Stimulated activated CD4-positive, alpha-beta T cell treated with anti-CD3 and anti-CD28 coated beads, TNF-alpha, amount 100 ng/mL, for 24 hours (primary cell): ENCODE measurements around the gene CDKN3.
A peak's percentile ranks its signal among the peaks of the same experiment; 100 is the strongest.
"Not testable (repeated sequence)": the region's sequence is repeated elsewhere in the genome, so short reads cannot be mapped to it uniquely, and the experiment has no call there.

Experiments
- DNase-seq, 3 experiments: peaks; one replicate each; pipeline ENCODE4 v3.0.0-alpha.2; 2020; ENCODE audit warnings: low read depth in 3 of 3

Gene CDKN3

DNA sequence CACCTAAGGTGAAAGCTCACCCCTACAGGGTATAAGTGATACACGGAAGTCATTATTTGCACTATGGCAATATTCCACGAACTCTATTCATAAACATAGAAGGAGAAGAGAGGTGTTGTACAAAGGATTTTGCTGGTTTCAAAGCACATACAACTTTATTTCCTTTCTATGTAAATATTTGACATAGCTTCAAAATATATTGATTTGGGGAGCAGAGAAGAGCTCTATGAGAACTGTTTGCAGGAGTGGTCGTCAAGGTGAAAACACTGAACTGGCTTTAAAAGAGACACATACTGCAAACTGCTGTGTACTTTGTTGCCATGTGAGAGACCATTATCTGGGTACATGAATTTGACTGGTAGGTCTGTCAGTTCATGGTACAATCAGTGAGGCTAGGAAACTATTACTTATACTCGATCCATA lies 27.7 kb downstream of the CDKN3 start:
- DNase-seq = no peak

DNA sequence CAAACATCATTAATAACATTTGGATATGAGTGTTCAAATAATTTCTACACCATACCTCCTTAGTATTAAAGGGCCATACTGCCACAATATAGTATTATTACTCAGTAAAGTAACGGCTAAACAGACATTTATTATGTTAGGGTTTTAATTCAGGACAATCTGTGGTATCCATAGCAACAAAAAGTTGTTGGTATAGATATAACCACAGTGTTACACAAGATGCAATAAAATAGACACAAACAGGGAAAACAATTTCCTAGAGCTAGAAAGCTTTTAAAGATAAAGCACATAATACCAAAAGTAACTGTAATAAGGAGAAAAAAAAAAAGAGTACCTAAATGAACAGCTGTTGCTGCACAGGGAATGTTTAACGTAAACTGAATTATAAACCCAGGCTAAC lies 28.3 kb downstream of the CDKN3 start:
- no peak for DNase-seq

DNA sequence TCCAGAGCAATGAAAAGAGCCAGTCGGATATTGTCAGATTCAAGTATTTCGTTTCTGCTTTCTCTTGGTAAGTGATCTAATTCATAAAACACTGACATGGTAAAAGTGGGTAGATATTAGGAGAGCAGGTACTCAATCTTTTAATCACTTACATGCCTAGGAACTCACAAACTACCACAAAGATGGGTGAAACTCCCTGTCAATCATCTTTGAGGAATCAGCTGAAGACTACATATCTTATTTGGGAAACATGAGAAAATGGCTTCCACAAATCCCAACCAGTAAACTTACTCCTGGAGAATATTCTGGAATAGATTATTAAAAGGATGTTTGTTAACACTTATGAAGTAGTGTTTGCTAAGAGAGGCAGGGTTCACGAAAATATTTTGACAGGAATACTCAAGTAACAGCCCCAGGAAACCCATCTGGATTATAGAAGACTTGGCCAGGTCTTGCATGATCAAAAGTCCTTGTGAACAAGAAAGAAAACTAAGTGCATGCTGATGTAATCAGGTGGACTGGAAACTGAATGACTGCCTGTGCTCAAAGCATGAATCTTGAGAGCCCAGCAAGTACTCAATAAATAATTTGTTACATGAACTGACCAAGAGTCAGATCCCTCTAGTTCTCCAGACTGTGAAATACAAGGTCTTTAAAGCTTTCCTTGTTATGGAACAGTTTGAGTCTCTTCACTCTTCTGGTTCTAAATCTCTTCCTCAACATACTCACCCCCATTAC lies 28.9 kb downstream of the CDKN3 start:
- no peak for DNase-seq

DNA sequence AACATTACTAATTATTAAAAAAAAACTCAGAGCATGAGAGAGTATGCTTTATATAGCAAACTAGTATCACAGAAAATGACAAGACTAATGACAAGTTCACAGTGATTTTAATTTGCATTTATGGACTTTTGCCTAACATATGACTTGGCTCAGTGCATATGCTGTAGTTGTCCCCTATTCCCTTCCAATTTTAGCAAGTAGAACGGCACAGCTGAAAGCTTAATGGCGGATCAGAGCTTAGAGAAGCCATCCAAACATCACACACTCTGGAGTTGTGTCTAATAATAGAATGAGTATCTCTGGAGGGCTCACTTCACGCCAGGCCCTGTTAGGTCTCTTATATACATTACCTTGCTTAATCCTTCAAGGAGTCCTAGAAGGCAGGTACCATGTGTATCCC lies 31.1 kb downstream of the CDKN3 start:
- DNase-seq = no peak

DNA sequence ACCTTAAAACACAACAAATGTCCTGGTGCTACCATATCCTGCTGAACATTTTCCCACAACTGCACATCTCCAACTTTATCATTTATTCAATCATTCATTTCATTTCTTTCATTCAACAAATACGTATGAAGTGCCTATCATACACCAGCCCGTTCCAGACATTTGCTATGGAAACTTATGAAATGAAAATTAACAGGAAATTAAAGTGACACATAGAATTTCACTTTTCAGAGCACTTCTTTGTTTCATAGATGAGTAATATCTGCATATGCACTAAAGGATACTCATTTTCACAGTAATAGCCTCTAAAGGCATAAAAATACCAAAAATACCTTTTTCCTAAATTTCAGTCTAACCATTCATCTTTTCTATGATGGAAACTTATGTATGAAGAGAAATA lies 31.7 kb downstream of the CDKN3 start:
- no peak for DNase-seq

DNA sequence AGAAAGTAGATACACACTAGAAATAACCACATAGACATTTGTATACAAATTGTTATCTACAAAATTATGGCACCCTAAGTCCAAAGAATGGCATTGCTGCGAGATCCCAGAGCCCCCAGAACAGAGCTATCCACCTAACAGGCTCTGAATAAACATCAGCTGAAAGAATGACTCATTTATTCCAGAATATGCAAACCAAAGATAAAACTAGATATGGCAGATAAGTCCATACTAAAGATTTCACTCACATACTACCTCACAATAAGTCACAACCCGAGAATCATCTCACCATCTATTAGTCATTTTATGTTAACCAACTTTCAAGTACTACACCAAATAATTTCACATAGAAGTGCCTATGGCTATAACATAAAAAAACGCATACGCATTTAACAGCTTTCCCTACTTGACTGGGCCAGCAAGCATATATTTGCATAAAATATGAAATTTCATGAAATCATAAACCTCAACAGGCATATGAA lies 38.7 kb downstream of the CDKN3 start:
- DNase-seq = peak in 1 of 3 experiments; percentile 3

DNA sequence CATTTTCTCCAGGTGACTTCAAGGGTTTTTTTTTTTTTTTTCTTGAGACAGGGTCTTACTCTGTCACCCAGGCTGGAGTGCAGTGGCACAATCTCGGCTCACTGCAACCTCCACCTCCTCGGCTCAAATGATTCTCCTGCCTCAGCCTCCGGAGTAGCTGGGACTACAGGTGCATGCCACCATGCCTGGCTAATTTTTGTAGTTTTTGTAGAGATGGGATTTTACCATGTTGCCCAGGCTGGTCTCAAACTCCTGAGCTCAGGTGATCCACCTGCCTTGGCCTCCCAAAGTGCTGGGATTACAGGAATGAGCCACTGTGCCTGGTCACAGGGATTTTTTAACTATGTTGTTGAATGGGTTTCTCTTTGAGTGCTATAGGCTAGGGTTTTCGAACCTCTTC lies 41.1 kb downstream of the CDKN3 start:
- not testable (repeated sequence) for DNase-seq

DNA sequence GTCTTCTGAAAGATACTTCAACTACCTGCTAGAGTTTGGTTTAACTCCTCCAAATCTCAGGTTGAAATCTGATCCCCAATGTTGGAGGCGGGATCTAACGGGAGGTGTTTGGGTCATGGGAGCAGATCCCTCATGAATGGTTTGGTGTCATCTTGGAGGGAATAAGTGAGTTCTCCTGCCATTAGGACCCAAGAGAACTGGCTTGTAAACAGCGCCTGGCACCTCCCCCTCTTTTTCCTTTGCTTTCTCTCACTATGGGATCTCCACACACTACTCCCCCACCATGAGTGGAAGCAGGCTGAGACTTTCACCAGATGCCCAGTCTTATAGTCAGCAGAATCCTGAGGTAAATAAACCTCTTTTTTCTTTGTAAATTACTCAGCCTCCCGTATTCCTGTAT lies 41.9 kb downstream of the CDKN3 start:
- DNase-seq = no peak

DNA sequence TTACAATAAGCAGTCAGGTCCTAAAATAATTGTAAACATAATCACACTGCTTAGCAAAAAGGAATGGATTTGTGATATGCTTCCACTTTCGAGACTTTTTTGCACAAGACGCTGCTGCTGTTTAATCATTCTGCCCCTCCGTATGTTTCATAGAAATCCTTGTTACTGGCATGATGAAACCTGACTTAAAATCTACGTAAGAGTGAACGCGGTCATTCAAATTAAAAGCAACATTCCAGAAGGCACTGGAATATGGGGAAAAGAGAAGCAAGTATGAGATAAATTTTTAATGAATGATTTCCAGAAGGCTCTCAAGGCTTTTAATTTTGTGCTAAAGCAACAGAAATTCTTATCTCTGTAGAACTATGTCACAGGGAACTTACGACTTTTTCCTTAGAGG lies 43.2 kb downstream of the CDKN3 start:
- no peak for DNase-seq

DNA sequence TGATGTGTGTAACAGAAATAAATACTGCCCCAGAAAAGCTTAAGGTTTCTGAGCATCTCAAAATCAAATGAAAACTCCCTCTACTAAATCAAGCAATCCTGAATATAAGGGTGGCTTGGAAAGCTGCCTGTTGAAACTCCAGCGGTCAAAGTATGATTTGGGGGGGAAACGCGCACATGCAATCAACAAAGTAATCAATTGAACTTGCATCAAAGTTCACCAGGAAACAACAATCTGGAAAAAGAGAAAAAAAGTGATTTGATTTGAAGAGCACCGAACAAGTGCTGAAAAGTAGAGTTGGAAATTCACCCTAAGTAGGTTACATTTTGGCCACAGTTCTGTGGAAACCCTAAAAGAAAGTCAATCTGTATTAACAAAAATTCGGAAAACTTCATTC lies 43.7 kb downstream of the CDKN3 start:
- no peak for DNase-seq

DNA sequence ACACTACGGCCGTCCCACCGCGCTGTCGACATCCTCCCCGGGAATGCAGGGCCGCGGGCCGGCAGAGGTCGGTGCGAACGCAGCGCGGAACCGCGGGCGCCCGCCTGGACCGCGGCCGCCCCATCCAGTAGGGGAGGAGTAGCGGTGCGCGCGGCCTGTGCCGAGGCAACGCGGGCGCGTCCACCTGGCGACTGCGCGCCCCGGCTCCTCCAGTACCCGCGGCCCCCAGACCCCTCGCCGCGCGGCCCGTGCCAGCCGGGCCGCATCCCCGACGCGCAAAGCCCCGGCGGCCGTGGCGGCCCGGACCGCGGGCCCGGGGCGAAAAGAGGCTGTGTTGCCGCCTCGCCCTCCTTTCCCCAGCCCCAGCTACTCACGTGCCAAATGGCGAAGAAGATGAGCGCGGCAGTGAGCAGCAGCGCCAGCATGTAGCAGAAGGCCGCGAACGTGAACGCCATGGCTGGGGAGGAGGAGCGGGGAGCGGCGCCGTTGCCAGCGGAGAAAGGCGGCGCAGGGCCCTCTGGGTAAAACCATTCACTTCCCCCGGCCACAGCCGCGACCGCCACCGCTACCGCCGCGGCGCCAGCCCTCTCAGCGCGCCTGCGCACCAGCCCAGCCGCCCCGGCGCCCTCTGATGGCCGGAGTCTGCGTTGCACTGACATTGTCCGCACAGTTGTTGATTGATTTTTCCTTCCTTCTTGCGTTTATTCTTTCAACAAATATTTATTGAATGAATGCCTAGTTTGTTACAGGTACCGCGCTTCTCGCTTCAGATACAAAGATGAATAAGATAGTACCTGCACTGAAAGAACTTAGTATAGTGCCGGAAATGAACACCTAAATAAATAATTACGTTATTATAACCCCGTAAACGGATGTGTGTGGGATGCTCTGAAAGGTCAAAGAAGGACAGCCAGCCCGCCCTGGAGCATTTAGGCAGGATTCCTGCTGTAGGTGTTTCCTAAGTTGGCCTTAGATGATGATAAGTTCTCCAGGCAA lies 44.4 kb downstream of the CDKN3 start, which contains the start of gene CNIH1:
Gene CNIH1, minus strand, starts transcription at position 502 of the 996 bp plus-strand sequence. Its CDS starts 47 bp downstream, at position 455.
- peak; percentile 84 to 89 (median 84) for DNase-seq

DNA sequence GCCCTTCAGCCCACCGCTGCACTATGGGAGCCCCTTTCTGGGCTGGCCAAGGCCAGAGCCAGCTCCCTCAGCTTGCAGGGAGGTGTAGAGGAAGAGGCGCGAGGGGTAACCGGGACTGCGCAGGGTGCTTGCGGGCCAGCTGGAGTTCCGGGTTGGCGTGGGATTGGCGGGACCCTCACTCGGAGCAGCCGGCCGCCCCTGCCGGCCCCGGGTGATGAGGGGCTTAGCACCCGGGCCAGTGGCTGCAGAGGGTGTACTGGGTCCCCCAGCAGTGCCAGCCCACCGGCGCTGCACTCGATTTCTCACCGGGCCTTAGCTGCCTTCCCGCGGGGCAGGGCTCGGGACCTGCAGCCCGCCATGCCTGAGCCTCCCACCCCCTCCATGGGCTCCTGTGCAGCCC lies 46.2 kb downstream of the CDKN3 start:
- not testable (repeated sequence) for DNase-seq

DNA sequence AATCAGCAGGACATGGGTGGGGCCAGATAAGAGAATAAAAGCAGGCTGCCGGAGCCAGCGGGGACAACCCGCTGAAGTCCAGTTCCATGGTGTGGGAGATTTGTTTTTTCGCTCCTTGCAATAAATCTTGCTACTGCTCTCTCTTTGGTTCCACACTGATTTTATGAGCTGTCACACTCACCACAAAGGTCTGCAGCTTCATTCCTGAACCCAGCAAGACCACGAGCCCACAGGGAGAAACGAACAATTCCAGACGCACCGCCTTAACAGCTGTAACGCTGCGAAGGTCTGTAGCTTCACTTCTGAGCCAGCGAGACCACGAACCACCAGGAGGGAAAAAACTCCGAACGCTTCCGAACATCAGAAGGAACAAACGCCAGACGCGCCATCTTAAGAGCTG lies 47.2 kb downstream of the CDKN3 start:
- DNase-seq = no peak

DNA sequence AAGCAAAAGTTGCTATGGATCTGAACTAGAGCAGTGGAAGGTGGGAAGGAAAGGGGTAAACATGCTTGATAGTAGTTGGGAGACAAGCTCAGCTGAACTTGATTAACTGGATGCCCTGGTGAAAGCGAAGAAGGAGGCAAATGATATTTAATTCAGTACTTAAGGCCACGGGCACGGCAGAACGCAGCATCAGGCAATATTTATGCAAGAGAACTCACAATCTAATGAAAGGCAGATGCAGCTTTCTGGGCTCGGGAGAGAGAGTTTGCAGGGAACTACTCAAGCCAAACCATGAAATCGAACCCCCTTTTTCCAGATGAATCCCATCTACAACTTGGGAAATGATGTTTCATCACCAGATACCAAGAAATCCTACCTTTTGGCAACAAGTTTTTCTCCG lies 47.9 kb downstream of the CDKN3 start:
- DNase-seq = no peak

DNA sequence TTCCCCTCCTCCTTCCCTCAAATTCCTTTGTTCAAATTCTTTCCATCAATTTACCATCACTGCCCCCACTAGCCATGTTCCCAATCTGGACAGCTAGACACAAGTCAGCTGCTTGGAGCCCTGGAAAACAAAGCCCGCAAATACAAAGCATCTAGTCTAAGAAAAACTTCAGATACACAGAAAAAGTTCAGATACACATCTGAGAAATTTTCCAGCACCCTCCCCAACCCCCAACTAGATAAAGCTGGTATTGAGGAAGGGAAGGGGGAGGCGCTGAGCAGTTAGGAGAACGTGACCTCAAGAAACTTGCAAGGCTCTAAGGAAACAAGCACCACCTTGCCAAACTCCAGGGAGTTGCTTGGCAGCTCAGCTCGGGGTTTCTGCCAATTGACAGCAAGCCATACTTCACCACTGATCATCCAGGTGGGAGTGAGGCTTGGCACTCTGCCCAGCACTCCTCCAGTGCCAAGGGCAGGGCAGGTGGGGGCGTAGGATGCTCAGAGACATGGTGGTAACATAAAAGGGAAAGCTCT lies 49.4 kb downstream of the CDKN3 start:
- DNase-seq = no peak

DNA sequence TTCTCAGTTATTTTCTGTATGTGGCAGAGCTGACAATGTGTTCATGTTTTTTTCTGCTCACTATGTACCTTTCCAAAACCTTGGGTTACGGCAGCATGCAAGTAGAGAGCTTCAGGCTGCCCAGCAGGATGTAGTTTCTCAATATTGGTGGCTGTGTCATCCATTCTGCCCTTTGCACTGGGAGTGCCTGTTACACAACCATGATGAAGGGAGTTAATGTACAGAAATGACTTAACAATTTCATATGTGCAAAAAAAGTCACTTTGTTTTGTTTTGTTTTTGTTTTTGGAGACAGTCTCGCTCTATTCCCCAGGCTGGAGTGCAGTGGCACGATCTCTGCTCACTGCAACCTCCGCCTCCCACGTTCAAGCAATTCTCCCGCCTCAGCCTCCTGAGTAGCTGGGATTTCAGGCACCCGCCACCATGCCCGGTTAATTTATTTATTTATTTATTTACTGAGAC lies 50.5 kb downstream of the CDKN3 start:
- DNase-seq = no peak

DNA sequence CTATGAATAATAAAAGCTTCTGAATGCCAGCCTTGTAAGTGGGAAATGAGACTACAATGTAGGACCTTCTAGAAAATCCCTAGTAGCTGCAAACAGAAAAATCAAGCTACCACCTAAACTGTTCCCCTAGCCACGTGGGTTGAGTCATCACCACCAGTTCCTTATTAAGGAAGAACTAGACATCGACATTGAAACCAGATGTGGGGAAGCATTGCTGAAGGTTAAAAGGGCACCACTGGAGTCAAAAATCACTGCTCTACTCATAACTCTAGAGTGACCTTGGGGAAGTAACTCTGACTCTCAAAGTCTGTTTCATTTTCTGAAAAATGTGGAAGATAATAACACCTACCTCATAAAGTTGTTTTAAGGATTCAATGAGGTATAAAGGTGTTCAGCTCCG lies 53.7 kb downstream of the CDKN3 start:
- no peak for DNase-seq

DNA sequence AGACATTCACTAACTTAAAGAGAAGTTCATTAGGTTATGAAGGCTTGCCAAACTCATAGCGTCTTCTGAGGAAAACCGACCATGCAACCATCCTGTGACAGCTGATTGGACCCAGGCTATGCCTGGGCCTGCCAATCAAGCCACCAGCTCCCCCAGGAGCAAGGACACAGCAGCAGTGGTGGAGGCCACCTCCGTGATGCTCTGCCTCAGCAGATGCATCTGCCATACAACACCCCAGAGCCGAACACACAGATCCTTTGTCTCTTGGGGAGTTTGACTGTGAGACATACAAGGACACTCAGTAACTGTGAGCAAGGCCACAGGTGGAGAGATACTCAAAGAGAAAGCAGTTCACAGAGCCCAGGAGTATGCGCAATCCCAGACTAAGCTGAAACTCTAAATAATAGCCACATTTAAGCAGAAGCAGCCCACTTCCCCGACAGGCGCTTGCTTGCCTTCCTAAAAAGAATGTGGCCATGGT lies 54.4 kb downstream of the CDKN3 start:
- no peak for DNase-seq

DNA sequence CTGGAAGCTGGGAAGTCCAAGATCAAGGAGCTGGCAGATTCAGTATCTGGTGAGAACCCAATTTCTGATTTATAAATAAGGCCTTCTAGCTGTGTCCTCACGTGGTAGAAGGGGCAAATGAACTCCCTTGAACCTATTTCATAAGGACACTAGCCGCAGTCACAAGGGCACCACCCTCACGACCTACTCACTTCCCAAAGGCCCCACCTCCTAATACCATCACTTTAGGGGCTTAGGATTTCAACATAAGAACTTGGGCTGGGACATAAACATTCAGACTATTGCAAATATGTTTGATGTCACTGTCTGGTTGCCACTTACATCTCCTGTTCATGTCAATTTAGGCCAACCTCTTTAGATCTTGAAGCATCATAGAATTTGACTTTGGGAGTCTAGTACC lies 55.2 kb downstream of the CDKN3 start:
- no peak for DNase-seq

DNA sequence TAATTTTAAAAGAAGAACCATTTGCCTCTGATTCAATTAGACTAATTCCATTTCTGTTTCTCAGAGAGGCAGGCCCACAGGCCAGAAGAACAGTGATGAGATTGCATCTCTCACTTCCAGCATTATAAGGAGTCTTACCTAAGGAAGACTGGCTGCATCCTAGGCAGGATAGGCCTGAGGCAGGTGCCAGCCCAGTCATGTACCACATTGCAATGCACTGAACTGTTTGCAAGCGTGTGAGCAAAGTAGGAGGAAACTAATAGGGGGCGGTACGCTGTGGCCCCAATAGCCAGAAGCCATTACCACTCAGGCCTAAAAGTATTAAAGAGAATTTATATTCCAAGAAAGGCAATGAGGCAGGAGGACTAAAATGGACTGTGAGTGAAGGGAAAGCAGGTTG lies 56.4 kb downstream of the CDKN3 start:
- no peak for DNase-seq

DNA sequence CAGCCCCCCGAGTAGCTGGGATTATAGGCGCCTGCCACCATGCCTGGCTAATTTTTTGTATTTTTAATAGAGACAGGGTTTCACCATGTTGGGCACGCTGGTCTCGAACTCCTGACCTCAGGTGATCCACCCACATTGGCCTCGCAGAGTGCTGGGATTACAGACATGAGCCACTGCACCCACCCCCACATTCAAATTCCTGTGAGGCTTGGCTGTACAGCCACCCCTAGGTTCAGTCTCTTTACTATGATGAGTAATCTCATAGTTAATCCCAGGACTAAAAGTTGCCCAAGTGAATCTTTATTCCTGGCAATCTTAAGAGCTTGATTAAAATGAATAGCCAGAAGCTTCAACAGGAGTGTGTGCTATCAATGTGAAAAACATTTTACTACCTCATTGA lies 57.2 kb downstream of the CDKN3 start:
- not testable (repeated sequence) for DNase-seq

DNA sequence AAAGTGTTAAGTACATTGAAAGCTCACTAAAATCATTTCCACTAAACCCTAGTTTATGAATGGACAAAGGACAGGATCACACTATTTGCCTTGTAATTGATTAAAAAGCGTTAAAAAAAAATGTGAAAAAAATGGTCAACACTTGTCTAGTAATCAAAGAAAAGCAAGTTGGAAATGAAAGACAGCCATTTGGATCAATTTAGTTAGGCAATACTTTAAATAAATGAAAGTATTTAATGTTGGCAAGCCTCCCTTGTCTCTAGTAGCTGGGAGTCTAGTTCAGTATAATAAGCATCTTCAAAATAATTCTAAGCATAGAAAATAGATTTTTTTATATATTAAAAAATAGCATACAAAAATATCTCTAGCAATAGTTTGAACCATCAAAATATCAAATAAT lies 58.6 kb downstream of the CDKN3 start:
- no peak for DNase-seq
